Mucosa of rectum (tissue), 2 donors: Measurements from ENCODE around the gene NLN.

Source experiments
- H3K27ac ChIP-seq, 2 donors: one replicate each; pipeline ENCODE4 v1.7.0; 2013; ENCODE audit warnings: inconsistent platforms in 2 of 2, low read depth in 2 of 2, low read length in 2 of 2
- H3K27me3 ChIP-seq, 2 donors: one replicate each; pipeline ENCODE4 v1.7.0; 2013; ENCODE audit warnings: low read length in 2 of 2; ENCODE audit not compliant: control insufficient read depth in 2 of 2, insufficient read depth in 2 of 2
- H3K36me3 ChIP-seq, 2 donors: one replicate each; pipeline ENCODE4 v1.7.0; 2013; ENCODE audit warnings: low read length in 2 of 2; ENCODE audit not compliant: control insufficient read depth in 2 of 2, insufficient read depth in 2 of 2
- H3K4me1 ChIP-seq, 2 donors: one replicate each; pipeline ENCODE4 v1.7.0; 2013; ENCODE audit warnings: low read length in 2 of 2, mild to moderate bottlenecking in 1 of 2; ENCODE audit not compliant: control insufficient read depth in 2 of 2, insufficient read depth in 2 of 2
- H3K4me3 ChIP-seq, 2 donors: one replicate each; pipeline ENCODE4 v1.7.0; 2013; ENCODE audit warnings: low read length in 2 of 2
- H3K9ac ChIP-seq, 2 donors: one replicate each; pipeline ENCODE4 v1.7.0; 2013; ENCODE audit warnings: low read length in 2 of 2, low read depth in 1 of 2, mild to moderate bottlenecking in 1 of 2
- H3K9me3 ChIP-seq, 2 donors: one replicate each; pipeline ENCODE4 v1.7.0; 2013; ENCODE audit warnings: low read length in 2 of 2; ENCODE audit not compliant: control insufficient read depth in 2 of 2
- donor health status: healthy.
- donor health status: Normal muscosa, but diverticular disease.

The NLN gene

GRCh38 chr5:65702036-65702435 is 20.0 kb upstream of the NLN start:
- Histone ChIP-seq H3K36me3 (no peaks in the 10 kb centered on the region), H3K9ac (no peak overlapping the region), H3K27ac (no peak overlapping the region), H3K9me3 (no peaks in the 10 kb centered on the region), H3K4me3 (no peak overlapping the region), H3K4me1 (no peaks in the 10 kb centered on the region), H3K27me3 (no peaks in the 10 kb centered on the region)

- Histone ChIP-seq H3K27me3 (no peaks in the 10 kb centered on the region), H3K9ac (no peak overlapping the region), H3K4me3 (no peak overlapping the region), H3K9me3 (no peaks in the 10 kb centered on the region), H3K4me1 (no peaks in the 10 kb centered on the region), H3K36me3 (no peaks in the 10 kb centered on the region), H3K27ac (no peak overlapping the region)
These were observed 17.3 kb upstream of the NLN start for GRCh38 chr5:65704621-65705239.

GRCh38 chr5:65707663-65708062 is 14.3 kb upstream of the NLN start:
- H3K4me1 ChIP-seq = no peaks in the 10 kb centered on the region
- H3K9me3 ChIP-seq = no peaks in the 10 kb centered on the region
- H3K27me3 ChIP-seq = no peaks in the 10 kb centered on the region
- no peak overlapping the region for H3K9ac ChIP-seq
- no peak overlapping the region for H3K4me3 ChIP-seq
- H3K27ac ChIP-seq = no peak overlapping the region
- no peaks in the 10 kb centered on the region for H3K36me3 ChIP-seq

DNA sequence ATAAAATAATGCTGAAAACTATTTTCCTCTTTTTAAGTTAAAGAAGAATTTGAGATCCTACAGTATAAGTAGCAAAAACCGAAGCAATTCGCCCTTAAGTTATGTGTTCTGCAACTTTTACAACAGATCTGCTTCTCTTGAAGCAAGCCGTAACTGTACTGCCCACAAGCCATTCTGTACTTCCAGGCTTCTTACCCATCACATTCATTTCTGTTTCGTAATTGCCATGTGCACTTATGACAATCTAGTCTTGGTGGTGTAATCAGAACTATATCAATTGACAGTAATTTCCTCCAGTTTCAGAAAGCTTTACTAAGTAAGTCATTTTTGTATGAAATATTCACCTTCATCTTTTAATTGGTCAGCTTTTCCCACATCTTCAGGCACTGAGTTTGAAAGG is 13.9 kb upstream of the NLN start:
- no peaks in the 10 kb centered on the region for H3K36me3 ChIP-seq
- H3K4me1 ChIP-seq = no peaks in the 10 kb centered on the region
- H3K27me3 ChIP-seq = no peaks in the 10 kb centered on the region
- H3K4me3 ChIP-seq = no peak overlapping the region
- no peaks in the 10 kb centered on the region for H3K9me3 ChIP-seq
- H3K9ac ChIP-seq = no peak overlapping the region
- no peak overlapping the region for H3K27ac ChIP-seq

DNA sequence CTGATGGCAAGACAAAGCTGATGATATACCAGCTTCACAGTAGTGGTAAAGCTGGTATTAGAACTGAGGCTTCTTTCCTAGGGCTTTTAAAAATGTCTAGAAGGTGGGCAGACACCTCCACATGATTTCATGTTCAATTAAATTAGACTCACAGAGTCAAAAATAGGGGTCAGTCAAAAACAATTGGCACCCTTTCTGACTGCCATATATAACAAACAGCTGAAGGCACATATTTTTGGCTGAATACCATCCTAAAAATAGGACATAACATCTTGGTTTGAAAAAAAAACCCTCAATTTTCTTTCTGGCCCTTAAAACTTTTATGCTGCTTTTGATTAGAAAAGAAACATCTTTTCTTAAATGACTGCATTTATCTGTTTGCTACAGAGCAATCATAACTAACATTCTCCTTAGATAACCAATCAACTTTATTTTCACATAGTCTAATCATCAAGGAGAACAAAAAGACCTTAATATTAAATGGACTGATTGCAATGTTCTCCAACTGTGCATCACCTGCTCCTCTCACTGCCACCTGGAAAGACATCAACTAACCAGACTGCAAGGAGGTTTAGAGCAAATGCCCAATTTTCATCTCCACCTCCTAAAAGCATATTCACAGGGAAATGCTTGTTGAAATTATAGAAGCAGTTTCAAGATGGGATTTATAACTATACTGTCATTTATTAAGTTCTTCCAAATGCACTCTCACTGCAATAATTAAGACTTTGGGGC is 3.3 kb upstream of the NLN start:
- H3K9ac ChIP-seq = no peak overlapping the region
- H3K36me3 ChIP-seq = peaks cover 0 to 2% of the 10 kb centered on the region in 2 donors
- H3K4me3 ChIP-seq = no peak overlapping the region
- H3K27me3 ChIP-seq = no peaks in the 10 kb centered on the region
- no peak overlapping the region for H3K27ac ChIP-seq
- H3K4me1 ChIP-seq = peaks cover 4 to 5% of the 10 kb centered on the region in 2 donors
- H3K9me3 ChIP-seq = no peaks in the 10 kb centered on the region

DNA sequence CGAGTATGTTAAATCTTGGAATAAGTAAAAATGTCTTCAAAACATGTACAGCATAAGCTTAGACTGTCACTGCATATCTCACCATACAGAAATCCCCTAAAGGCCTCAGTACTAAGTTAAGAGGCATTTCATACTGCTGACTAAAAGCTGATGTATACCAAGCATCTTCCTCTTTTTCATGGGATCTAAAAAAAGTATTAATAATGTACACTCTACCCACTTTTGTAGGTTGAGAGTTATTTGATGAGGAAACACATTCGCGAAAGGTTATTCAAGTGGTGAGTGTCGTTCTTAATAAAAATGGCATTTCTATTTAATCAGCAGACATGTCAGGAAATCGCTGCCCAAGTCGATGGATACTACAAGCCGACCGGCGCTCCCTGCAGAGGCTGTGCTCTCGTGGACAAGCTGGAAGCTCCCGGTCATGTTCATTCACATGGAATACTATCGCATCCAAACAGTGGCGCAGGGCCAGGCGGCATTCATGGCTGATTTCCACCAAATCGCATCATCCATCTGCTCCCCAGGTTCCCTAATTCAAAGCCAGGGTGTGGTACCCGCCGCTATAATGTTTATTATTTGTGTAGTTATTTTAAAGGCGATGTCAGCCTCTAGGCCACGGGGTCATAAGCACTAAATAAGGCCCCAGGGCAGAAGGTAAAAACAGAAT is 820 bp upstream of the NLN start:
- peaks cover 4 to 5% of the 10 kb centered on the region in 2 donors for H3K4me1 ChIP-seq
- H3K27me3 ChIP-seq = no peaks in the 10 kb centered on the region
- peak overlapping the region; percentile 83 to 85 for H3K4me3 ChIP-seq
- peak overlapping the region; percentile 72 to 74 for H3K27ac ChIP-seq
- peaks cover 0 to 2% of the 10 kb centered on the region in 2 donors for H3K36me3 ChIP-seq
- H3K9ac ChIP-seq = peak overlapping the region; percentile 70 to 83
- H3K9me3 ChIP-seq = no peaks in the 10 kb centered on the region

DNA sequence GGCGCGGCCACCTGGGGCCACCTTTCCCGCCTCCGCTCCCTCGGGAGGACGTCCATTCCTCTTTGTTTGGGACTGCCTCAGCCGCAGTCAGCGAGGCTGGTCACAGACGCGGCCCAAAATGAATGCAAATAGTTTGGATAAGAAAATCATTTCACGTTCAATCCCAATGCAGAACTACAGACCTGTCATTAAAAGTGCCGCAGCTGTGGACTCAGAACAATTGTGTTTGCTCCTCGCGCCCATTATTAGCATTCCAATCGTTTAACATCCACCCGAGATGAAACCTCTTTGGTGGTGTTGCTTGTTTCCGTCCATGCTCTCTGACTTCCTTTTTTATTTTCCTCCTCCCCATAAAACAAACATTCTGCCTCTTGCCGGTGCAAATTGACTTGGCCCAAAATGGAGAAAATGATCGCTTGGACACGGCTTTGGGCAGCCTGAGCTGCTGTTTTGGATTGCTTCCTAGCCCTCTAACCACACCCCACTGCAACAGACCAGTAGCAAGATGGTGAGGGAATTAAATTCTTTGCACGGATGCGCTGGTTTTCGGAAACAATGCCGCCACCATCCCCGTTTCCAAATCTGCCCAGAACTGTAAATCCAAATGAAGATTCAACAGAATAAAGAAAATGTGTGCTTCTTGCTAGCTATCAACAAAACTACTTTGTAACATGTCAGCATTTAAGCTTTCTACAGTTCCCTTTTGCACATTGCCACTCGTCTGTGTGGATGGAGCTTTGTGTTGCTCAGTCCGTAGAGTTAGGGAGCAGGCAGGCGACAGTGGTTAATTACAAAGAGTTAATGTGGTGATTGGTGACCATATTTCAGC is 784 bp downstream of the NLN start:
- H3K4me3 ChIP-seq = peak overlapping the region; percentile 83 to 85
- H3K27me3 ChIP-seq = no peaks in the 10 kb centered on the region
- H3K36me3 ChIP-seq = no peaks in the 10 kb centered on the region
- H3K27ac ChIP-seq = peak overlapping the region; percentile 29 to 44
- peak overlapping the region; percentile 0 to 72 for H3K9ac ChIP-seq
- no peaks in the 10 kb centered on the region for H3K9me3 ChIP-seq
- H3K4me1 ChIP-seq = peaks cover 4 to 5% of the 10 kb centered on the region in 2 donors

- Histone ChIP-seq H3K9ac (no peak overlapping the region), H3K9me3 (no peaks in the 10 kb centered on the region), H3K27ac (no peak overlapping the region), H3K4me3 (no peak overlapping the region), H3K27me3 (no peaks in the 10 kb centered on the region), H3K36me3 (no peaks in the 10 kb centered on the region), H3K4me1 (peaks cover 0 to 1% of the 10 kb centered on the region in 2 donors)
These were observed 5.6 kb downstream of the NLN start for GRCh38 chr5:65727491-65728156.

- Histone ChIP-seq H3K27me3 (no peaks in the 10 kb centered on the region), H3K9ac (no peak overlapping the region), H3K9me3 (no peaks in the 10 kb centered on the region), H3K4me1 (no peaks in the 10 kb centered on the region), H3K36me3 (no peaks in the 10 kb centered on the region), H3K27ac (no peak overlapping the region), H3K4me3 (no peak overlapping the region)
These were observed 6.2 kb downstream of the NLN start for GRCh38 chr5:65728218-65728617.
